K562 (cell line): ENCODE data around the gene CEP43. TPM values are rescaled to one million over a fixed set of nuclear protein-coding genes. Genes with fewer than 3 reads are reported as not detected.

Experiments used
- ATAC-seq: fragments of 200-7000 bp; cut with Tn5 transposase; 3 replicates; pipeline ENCODE4 v1.9.1; 2020; ENCODE audit warnings: moderate library complexity
- BruUV-seq: library from RNA; stranded (reverse); fragments of 400-500 nt; replicated peaks from 2 replicates; lab custom pipeline; 2021; lab: Mats Ljungman, UMichigan
- CTCF ChIA-PET: fragments of 300-600 bp; formaldehyde crosslinking; extraction: SDS; loops from one replicate; lab custom pipeline; 2021; ENCODE audit warnings: low intra/inter-chr PET ratio; lab: Yijun Ruan, JAX
- POLR2A ChIA-PET: fragments of 300-600, 350-650 bp; sonication (Branson Sonifier 250); formaldehyde crosslinking; extraction: SDS; loops from one replicate; lab custom pipeline; 2021; ENCODE audit warnings: antibody characterized with exemption, inconsistent platforms; lab: Yijun Ruan, JAX
- DNase-seq, 4 experiments: peaks; one replicate each; pipeline versions ENCODE4 v3.0.0 to v3.0.0-alpha.2; 2011 to 2018; ENCODE audit warnings: low spot score in 3 of 4, mixed read lengths in 3 of 4; ENCODE audit errors: extremely low read depth in 1 of 4
- FAIRE-seq: peaks from 2 replicates; lab custom pipeline; 2011; peaks lifted over from hg19 to GRCh38; lab: Jason Lieb, UNC
- H2AFZ ChIP-seq: 2 replicates; pipeline ENCODE4 v1.6.0; 2011; ENCODE audit warnings: low read depth, low read length, control low read depth, inconsistent platforms
- H3K27ac ChIP-seq: fragments of 200-600 bp; 3 replicates; pipeline ENCODE4 v1.8.0; 2011; ENCODE audit warnings: low read depth, mild to moderate bottlenecking, control low read depth, inconsistent platforms, low read length, moderate library complexity, mixed read lengths; ENCODE audit errors: extremely low read depth
- H3K27me3 ChIP-seq, 2 experiments: fragments of 300-600 bp in 1 of 2; 2 replicates in 1 of 2; 3 replicates in 1 of 2; pipeline versions ENCODE4 v1.6.0 to v1.8.0; 2011; ENCODE audit warnings: inconsistent platforms in 2 of 2, low read length in 2 of 2, mild to moderate bottlenecking in 1 of 2, mixed read lengths in 1 of 2, moderate library complexity in 1 of 2; ENCODE audit not compliant: control insufficient read depth in 2 of 2, insufficient read depth in 2 of 2
- H3K36me3 ChIP-seq: fragments of 300-600 bp; 3 replicates; pipeline ENCODE4 v1.8.0; 2011; ENCODE audit warnings: mild to moderate bottlenecking, low read length, inconsistent platforms; ENCODE audit not compliant: control insufficient read depth, insufficient read depth
- H3K4me1 ChIP-seq, 2 experiments: fragments of 200-600 bp in 1 of 2; replicated peaks in 1 of 2; 2 replicates in 1 of 2; 3 replicates in 1 of 2; pipeline versions ENCODE4 v1.5.1 to v1.8.0; 2011; ENCODE audit warnings: inconsistent platforms in 2 of 2, low read length in 2 of 2, mild to moderate bottlenecking in 1 of 2, mixed read lengths in 1 of 2, moderate library complexity in 1 of 2; ENCODE audit not compliant: control insufficient read depth in 2 of 2, insufficient read depth in 2 of 2
- H3K4me2 ChIP-seq: 2 replicates; pipeline ENCODE4 v1.6.1; 2011; ENCODE audit warnings: low read length, control low read depth, inconsistent platforms, mixed read lengths; ENCODE audit not compliant: insufficient read depth
- H3K4me3 ChIP-seq: fragments of 200-600 bp; sonication (generic), shearing (Covaris generic); 2 replicates; pipeline ENCODE4 v1.5.1; 2016; ENCODE audit warnings: control low read depth, inconsistent platforms
- H3K79me2 ChIP-seq: fragments of 200-600 bp; 3 replicates; pipeline ENCODE4 v1.8.0; 2011; ENCODE audit warnings: low read length, inconsistent platforms; ENCODE audit not compliant: control insufficient read depth, insufficient read depth
- H3K9ac ChIP-seq, 2 experiments: 2 replicates each; pipeline versions ENCODE4 v1.6.0 to v1.6.1; 2011; ENCODE audit warnings: low read depth in 2 of 2, low read length in 2 of 2, control low read depth in 1 of 2, inconsistent platforms in 1 of 2, mild to moderate bottlenecking in 1 of 2, mixed read lengths in 1 of 2; ENCODE audit not compliant: insufficient read depth in 1 of 2
- H3K9me1 ChIP-seq: one replicate; pipeline ENCODE4 v1.6.0; 2011; ENCODE audit warnings: inconsistent platforms, mild to moderate bottlenecking, low read length, moderate library complexity; ENCODE audit not compliant: control insufficient read depth, insufficient read depth
- H3K9me3 ChIP-seq: replicated peaks from 2 replicates; pipeline ENCODE4 v1.5.1; 2011; ENCODE audit warnings: low read depth, low read length, inconsistent platforms; ENCODE audit not compliant: control insufficient read depth, insufficient read depth
- H4K20me1 ChIP-seq: replicated peaks from 2 replicates; pipeline ENCODE4 v1.6.1; 2011; ENCODE audit warnings: low read length, inconsistent platforms, mixed read lengths; ENCODE audit not compliant: control insufficient read depth, insufficient read depth
- HNRNPUL1 ChIP-seq: fragments of 200-400 bp; formaldehyde crosslinking; IDR thresholded peaks from 2 replicates; pipeline ENCODE4 v1.6.1; 2017; ENCODE audit warnings: low read length
- MYNN ChIP-seq, 2 experiments: sonication (generic); formaldehyde crosslinking in 1 of 2; IDR thresholded peaks; 2 replicates each; pipeline versions ENCODE4 v1.5.0 to v1.6.1; 2016 to 2020; ENCODE audit warnings: antibody characterized with exemption in 1 of 2, missing genetic modification reagents in 1 of 2
- RFX7 ChIP-seq: fragments of 250-450 bp; sonication (Bioruptor Pico); IDR thresholded peaks from 2 replicates; pipeline ENCODE4 v1.5.1; 2021; ENCODE audit warnings: mild to moderate bottlenecking
- RUNX1 ChIP-seq: sonication (generic); IDR thresholded peaks from 2 replicates; pipeline ENCODE4 v1.6.1; 2016; ENCODE audit warnings: antibody characterized with exemption, low read depth
- SETDB1 ChIP-seq: IDR thresholded peaks from one replicate; pipeline ENCODE4 v1.6.1; 2012; ENCODE audit warnings: low read length, control low read depth, inconsistent platforms
- SP1 ChIP-seq: sonication (generic); formaldehyde crosslinking; IDR thresholded peaks from 2 replicates; pipeline ENCODE4 v1.8.1; 2022; ENCODE audit warnings: mild to moderate bottlenecking, missing genetic modification reagents
- ZKSCAN1 ChIP-seq: fragments of 150-350 bp; IDR thresholded peaks from 2 replicates; pipeline ENCODE4 v1.6.1; 2016; ENCODE audit warnings: low read depth, low read length
- ZNF696 ChIP-seq: fragments of 250-450 bp; sonication (Bioruptor Pico); conservative IDR thresholded peaks from 2 replicates; pipeline ENCODE4 v1.4.0; 2020; ENCODE audit warnings: mild to moderate bottlenecking, moderate library complexity
- ZNF717 ChIP-seq: fragments of 250-450 bp; sonication (Bioruptor Pico); IDR thresholded peaks from 2 replicates; pipeline ENCODE4 v1.5.0; 2021
- ZNF740 ChIP-seq, 3 experiments: fragments of 200-800 bp in 1 of 3; sonication (Bioruptor generic) in 1 of 3; sonication (generic) in 1 of 3; formaldehyde crosslinking in 1 of 3; IDR thresholded peaks; 2 replicates each; pipeline versions ENCODE4 v1.6.1 to v1.8.0; 2016 to 2022; ENCODE audit warnings: mild to moderate bottlenecking in 2 of 3, missing compliant biosample characterization in 2 of 3, missing genetic modification characterization in 2 of 3, missing genetic modification reagents in 1 of 3
- ZNF75A ChIP-seq: fragments of 450-650 bp; formaldehyde crosslinking; IDR thresholded peaks from 2 replicates; pipeline ENCODE4 v1.4.0; 2020; ENCODE audit warnings: mild to moderate bottlenecking
- WGBS: fragments of 100-300 bp; shearing (Covaris generic); methylation state at CpG from one replicate; pipeline ENCODE4 v1.1.6; 2016; ENCODE audit warnings: low coverage, mixed read lengths; ENCODE audit not compliant: insufficient coverage; ENCODE audit errors: missing lambda C conversion rate; 5-methylcytosine and 5-hydroxymethylcytosine counted together
- in situ Hi-C: fragments of 300-500 bp; cut with MboI; formaldehyde crosslinking; loops from 4 replicates; pipeline ENCODE4 v1.15.0; 2018; ENCODE audit warnings: inconsistent platforms, mixed read lengths
- intact Hi-C: fragments of 100-400 bp; cut with micrococcal nuclease; formaldehyde crosslinking; loops from 2 replicates; pipeline ENCODE4 v1.14.2; 2022
- polyA plus RNA-seq, 8 experiments: library from polyadenylated mRNA; depleted of rRNA in 4 of 8; stranded (reverse) in 5 of 8; unstranded in 3 of 8; fragments of >200 nt; fragmentation: Nextera tagmentation in 2 of 8; fragmentation: Illumina TruSeq in 1 of 8; extraction: Ambion mirVana in 2 of 8; extraction: Trizol in 1 of 8; gene quantifications; 2 replicates each; pipeline versions ENCODE4 v1.2.1 to v1.2.3, GENCODE V29; 2011 to 2014; ENCODE audit warnings: inconsistent platforms in 1 of 8, missing spikeins in 1 of 8
- total RNA-seq, 7 experiments: library from RNA; depleted of rRNA in 6 of 7; stranded (reverse); fragments of >200 nt in 6 of 7; fragmentation: Illumina TruSeq in 2 of 7; extraction: Trizol in 2 of 7; gene quantifications; 2 replicates each; pipeline versions ENCODE4 v1.2.1 to v1.2.3, GENCODE V29; 2011 to 2021; ENCODE audit warnings: low replicate concordance in 1 of 7

Gene CEP43
- total and polyA plus RNA-seq, 9 of the 15 experiments (the other 6 are each of a cell fraction or from before 2014, with no cell fraction given), result 15.2 to 55.7 (median 47.4) TPM

DNA sequence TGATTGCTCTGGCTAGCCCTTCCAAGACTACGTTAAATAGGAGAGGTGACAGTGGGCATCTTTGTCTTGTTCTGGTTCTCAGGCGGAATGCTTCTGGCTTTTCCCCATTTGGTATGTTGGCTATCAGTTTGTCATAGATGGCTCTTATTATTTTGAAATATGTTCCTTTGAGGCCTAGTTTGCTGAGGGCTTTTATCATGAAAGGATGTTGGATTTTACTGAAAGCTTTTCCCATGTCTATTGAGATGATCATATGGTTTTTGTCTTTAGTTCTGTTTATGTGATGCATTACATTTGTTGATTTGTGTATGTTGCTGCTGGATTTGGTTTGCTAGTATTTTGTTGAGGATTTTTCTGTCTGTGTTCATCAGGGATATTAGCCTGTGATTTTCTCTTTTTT is 32.9 kb upstream of the CEP43 start:
- no peak overlapping the region for H3K4me2 ChIP-seq

GRCh38 chr6:166969390-166970002 is 29.7 kb upstream of the CEP43 start:
- Histone ChIP-seq H2AFZ (no peak overlapping the region), H4K20me1 (no peaks in the 10 kb centered on the region), H3K27ac (no peak overlapping the region), H3K9me1 (no peaks in the 10 kb centered on the region), H3K4me1 (no peaks in the 10 kb centered on the region), H3K9ac (no peak overlapping the region), H3K4me3 (no peak overlapping the region), H3K9me3 (peaks cover 11% of the 10 kb centered on the region), H3K4me2 (no peak overlapping the region), H3K27me3 (no peaks in the 10 kb centered on the region), H3K79me2 (no peaks in the 10 kb centered on the region), H3K36me3 (peaks cover 21% of the 10 kb centered on the region; the same call in 2 of the 3 replicates)
- 91% methylated on average over 8 of the region's 8 CpGs for WGBS
- in situ Hi-C loops (no loop called here), intact Hi-C loops (no loop called here)
- no peak for ATAC-seq
- DNase-seq, result no peak
- BruUV-seq, result no TSS peak
- no peak for FAIRE-seq
- TF ChIP-seq ZNF740 (CRISPR knock-in tag; IDR thresholded peaks at IDR 0.05), result no peak
- TF ChIP-seq ZNF740 (tag; IDR thresholded peaks at IDR 0.05), result no peak
- no peak for TF ChIP-seq SETDB1
- no peak for TF ChIP-seq RFX7 (CRISPR knock-in tag)
- TF ChIP-seq HNRNPUL1, result no peak
- TF ChIP-seq ZNF717 (CRISPR knock-in tag), result no peak
- TF ChIP-seq SP1, result no peak
- TF ChIP-seq ZNF696 (CRISPR knock-in tag), result no peak
- CTCF ChIA-PET, result no interaction called here
- POLR2A ChIA-PET, result no interaction called here

More for the DNA sequence above, 32.9 kb upstream of the CEP43 start:
- Histone ChIP-seq H3K4me3 (no peak overlapping the region), H3K4me1 (no peaks in the 10 kb centered on the region), H3K9ac (no peak overlapping the region), H3K9me3 (peaks cover 14% of the 10 kb centered on the region), H3K79me2 (no peaks in the 10 kb centered on the region), H3K36me3 (peaks cover 9% of the 10 kb centered on the region; the same call in 2 of the 3 replicates), H3K27ac (no peak overlapping the region), H4K20me1 (no peaks in the 10 kb centered on the region), H3K9me1 (no peaks in the 10 kb centered on the region), H2AFZ (no peak overlapping the region), H3K27me3 (no peaks in the 10 kb centered on the region)
- TF ChIP-seq MYNN (IDR thresholded peaks at IDR 0.05) (peak; percentile 81; the same call in 1 of the 2 replicates), MYNN (CRISPR knock-in tag; IDR thresholded peaks at IDR 0.05) (no peak; the same call in 1 of the 2 replicates), ZNF75A (CRISPR knock-in tag) (peak; percentile 74), ZKSCAN1 (no peak), RUNX1 (no peak)
- in situ Hi-C loops, result no loop called here
- ATAC-seq (no peak), FAIRE-seq (no peak), DNase-seq (no peak)
- BruUV-seq, result no TSS peak
- CTCF ChIA-PET, result no interaction called here
- intact Hi-C loops, result no loop called here
- POLR2A ChIA-PET, result interaction anchor here (0.9 kb wide), 1 partner anchor 9 kb away, joined by 3 read pairs; no protein-coding TSS in a partner anchor
- WGBS, result 97% methylated on average over 2 of the region's 2 CpGs
